ENCODE data around the gene PEX16.
A peak's percentile ranks its signal among the peaks of the same experiment; 100 is the strongest.

PEX16 gene

GRCh38 chr11:45931739-45932138 is 14.1 kb upstream of the PEX16 start:
- DNase-seq = no peak

DNA sequence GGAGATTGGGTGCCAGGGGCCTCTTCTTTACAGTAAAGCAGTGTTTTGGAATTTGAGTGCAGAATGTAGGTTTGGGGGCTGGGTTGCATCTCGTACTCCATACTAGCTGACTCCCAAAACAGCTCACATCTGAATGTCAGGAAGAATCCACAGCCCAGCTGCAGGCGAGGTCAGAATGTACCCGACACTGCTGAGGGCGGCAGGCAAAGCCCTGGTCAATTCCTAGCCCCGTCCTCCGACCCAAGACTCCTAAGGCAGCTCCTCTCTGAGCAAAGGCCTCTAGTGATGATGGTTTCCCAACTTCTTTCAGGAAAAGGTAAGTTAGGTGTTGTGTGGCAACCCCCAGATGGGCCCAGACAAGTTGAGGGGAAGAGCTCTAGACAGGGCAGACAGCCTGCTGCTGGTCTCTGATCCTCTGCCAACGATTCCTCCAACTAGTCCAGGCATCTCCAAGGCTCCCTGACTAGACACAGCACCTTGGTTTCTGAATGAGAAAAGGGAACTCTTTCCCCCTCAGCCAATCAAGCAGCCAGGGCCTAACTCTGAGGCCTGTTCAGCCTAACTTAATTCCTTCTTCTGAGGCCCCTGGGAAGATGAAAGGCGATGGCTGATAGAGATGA is 13.4 kb upstream of the PEX16 start:
- DNase-seq = no peak

- peak in 10 of 58 donors; percentile 17 to 54 (median 36) for DNase-seq
Observed at GRCh38 chr11:45930031-45930794, 12.5 kb upstream of the PEX16 start.

GRCh38 chr11:45929486-45930030 is 11.9 kb upstream of the PEX16 start:
- no peak for DNase-seq

GRCh38 chr11:45928535-45929215 is 11.0 kb upstream of the PEX16 start:
- no peak for DNase-seq

GRCh38 chr11:45927684-45928413 is 10.2 kb upstream of the PEX16 start:
- DNase-seq = no peak

GRCh38 chr11:45927332-45927683 is 9.6 kb upstream of the PEX16 start:
- no peak for DNase-seq

GRCh38 chr11:45926536-45927331 is 9.1 kb upstream of the PEX16 start:
- no peak for DNase-seq

DNA sequence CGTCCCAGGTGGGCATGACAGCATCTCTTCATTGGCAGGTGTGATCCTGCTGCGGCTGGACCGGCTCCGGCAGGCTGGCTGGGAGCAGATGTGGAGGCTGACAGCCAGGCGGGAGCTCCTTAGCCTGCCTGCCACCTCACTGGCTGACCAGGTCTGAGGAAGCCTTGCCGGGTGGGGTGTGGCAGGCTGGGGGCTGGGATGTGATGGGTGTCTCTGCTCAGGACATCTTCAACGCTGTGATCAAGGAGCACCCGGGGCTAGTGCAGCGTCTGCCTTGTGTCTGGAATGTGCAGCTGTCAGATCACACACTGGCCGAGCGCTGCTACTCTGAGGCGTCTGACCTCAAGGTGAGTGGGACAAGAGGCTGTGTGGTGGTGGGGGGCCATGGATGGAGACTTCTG is 8.3 kb upstream of the PEX16 start:
- no peak for DNase-seq

DNA sequence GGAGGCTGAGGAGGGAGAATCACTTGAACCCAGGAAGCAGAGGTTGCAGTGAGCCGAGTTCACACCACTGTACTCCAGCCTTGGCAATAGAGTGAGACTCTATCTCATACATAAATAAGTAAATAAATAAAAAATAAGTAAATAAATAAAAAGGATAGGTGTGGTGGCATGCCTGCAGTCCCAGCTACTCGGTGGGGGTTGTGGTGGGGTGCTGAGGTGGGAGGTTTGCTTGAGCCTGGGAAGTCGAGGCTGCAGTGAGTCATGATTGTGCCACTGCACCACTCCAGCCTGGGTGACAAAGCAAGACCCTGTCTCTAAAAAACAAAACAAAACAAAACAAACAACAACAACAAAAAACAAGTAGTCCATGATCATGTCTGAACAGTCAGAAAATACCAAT is 7.9 kb upstream of the PEX16 start:
- DNase-seq = no peak

- no peak for DNase-seq
Observed at GRCh38 chr11:45924927-45925326, 7.2 kb upstream of the PEX16 start.

- DNase-seq = no peak
Observed at GRCh38 chr11:45924036-45924915, 6.6 kb upstream of the PEX16 start.

DNA sequence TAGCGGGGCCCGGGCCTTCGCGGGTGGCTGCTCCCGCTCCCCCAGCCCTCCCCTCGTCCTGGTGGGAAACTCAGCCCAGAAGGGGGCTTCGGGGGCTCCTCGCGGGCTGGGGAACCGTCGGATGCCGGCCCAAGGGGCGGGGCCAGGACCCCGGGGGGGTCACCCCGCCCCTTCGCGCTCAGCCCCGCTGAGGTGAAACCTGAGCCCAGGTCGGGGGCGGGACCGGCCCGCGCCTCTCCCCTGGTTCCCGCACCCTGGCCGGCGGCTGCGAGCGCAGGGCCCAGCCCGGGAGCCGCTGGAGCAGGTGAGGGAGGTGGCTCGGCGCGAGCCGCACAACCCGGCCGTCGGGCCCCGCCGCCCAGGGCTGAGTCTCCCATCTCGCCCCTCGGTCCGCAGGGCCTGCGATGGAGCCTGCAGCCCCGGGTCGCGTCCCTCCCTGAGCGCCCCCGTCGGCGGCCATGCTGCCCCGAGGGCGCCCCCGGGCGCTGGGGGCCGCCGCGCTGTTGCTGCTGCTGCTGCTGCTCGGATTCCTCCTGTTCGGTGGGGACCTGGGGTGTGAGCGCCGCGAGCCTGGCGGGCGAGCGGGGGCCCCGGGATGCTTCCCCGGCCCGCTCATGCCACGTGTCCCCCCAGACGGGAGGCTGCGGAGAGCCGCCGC is 4.9 kb upstream of the PEX16 start, which contains the start of gene LARGE2:
LARGE2 (plus strand) TSS at position 232 of the 658 bp plus-strand sequence; CDS start at position 459, 227 bp downstream.
- DNase-seq = no peak

DNA sequence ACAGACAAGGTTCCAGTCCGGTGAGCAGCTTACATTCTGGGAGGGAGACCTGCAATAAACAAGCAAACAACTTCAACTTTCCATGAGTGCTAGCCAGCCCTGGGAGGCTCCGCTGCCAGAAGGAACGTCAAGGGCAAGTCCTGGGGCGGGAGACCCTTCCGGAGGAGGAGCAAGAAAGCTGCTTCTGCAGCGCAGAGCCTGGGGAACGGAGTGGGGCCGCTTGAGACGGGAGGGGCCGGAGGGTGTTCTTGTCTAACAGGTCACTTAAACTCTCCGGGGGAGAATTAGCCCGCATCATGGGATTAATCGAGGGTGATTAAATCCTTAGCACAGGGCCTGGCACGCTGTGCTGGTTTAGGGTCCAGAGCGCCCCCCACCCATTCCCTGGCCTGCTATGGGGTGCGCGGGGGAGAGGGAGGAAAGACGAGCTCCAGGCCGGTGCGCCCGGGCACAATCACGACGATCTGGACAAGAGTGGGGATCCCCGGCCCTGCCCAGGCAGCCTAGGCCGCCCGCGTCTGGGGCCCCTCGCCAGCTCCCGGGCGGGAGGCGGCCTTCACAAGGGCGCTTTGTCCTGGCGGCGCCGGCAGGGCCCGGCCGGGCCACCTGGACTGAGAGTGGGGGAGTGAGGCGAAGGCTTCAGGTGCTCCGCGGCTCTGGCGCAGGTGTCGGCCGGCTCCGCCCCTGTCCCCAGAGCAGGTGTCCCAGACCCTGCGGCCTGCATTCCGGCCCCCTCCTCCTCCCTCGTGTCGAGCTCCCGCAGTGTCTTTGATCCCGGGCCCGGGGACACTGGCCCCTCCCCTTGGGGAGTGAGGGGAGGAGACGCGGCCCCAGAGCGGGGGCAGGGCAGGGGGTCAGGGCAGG is 4.1 kb upstream of the PEX16 start:
- DNase-seq = peak in 3 of 58 donors; percentile 23 to 30 (median 28)

GRCh38 chr11:45920531-45921477 is 3.1 kb upstream of the PEX16 start:
- no peak for DNase-seq

- DNase-seq = peak in 6 of 58 donors; percentile 11 to 32 (median 26)
Observed at GRCh38 chr11:45919806-45920530, 2.3 kb upstream of the PEX16 start.
